Stimulated activated memory B cell treated with anti-CD40 and anti-IgM and Interleukin-4, amounts not matched to agents 10 μg/mL and 1 μg/mL and 100 μg/mL, for 72 hours (primary cell): ENCODE results near the gene SLC4A2.
A peak's percentile ranks its signal among the peaks of the same experiment; 100 is the strongest.

ENCODE experiments used
- ATAC-seq: fragments of 150-1000 bp; cut with Tn5 transposase; 2 replicates; pipeline ENCODE4 v1.10.0; 2021
- H3K27ac Mint-ChIP-seq: one replicate; pipeline ENCODE4 v1.8.0; 2022; ENCODE audit warnings: mild to moderate bottlenecking, mixed read lengths
- H3K27me3 Mint-ChIP-seq: one replicate; pipeline ENCODE4 v1.8.0; 2022; ENCODE audit warnings: mixed read lengths
- H3K36me3 Mint-ChIP-seq: one replicate; pipeline ENCODE4 v1.8.0; 2022; ENCODE audit warnings: mixed read lengths
- H3K4me1 Mint-ChIP-seq: one replicate; pipeline ENCODE4 v1.8.0; 2022; ENCODE audit warnings: mixed read lengths
- H3K4me3 Mint-ChIP-seq: one replicate; pipeline ENCODE4 v1.8.0; 2022; ENCODE audit warnings: mild to moderate bottlenecking, moderate library complexity, mixed read lengths
- H3K9me3 Mint-ChIP-seq: one replicate; pipeline ENCODE4 v1.8.0; 2022; ENCODE audit warnings: mixed read lengths

Gene SLC4A2

DNA sequence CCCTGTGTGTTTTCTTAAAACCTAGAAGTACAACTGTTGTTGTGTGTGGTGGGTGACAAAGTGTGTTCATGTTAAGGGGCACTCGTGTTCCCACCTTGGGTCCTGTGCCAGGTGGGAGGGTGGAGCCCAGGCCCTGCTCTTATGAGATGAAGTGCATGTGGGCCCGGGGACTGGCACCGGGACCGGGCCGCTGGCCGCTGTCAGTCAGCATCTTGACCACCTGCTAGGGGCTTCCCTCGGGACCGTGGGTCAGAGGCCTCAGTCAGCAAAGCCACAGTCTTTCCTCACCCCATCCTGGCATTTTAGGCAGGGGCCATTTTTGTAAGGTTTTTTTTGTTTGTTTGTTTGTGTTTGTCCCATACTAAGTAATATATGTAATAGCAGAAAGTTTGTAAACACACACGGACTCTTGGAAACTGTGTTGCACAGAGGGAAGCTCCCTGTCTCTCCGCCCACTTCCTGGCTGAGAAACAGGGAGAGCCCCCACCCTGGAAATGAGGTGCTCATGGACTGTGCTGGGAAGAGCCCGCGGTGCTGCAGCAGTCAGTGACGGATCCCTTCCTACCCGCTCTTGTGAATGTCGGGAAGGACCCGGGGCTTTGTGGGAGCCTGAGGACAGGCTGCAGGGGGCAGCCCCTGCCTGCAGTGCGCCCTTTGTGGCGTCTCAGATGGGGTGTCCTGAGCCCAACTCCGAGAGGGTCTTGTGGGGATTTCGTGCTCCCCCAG lies 40.3 kb downstream of the SLC4A2 start:
- ATAC-seq = no peak
- no peaks in the 10 kb centered on the region for H3K36me3 Mint-ChIP-seq
- no peaks in the 10 kb centered on the region for H3K9me3 Mint-ChIP-seq
- peaks cover 4% of the 10 kb centered on the region for H3K4me1 Mint-ChIP-seq
- no peak overlapping the region for H3K4me3 Mint-ChIP-seq
- no peak overlapping the region for H3K27ac Mint-ChIP-seq
- no peaks in the 10 kb centered on the region for H3K27me3 Mint-ChIP-seq

DNA sequence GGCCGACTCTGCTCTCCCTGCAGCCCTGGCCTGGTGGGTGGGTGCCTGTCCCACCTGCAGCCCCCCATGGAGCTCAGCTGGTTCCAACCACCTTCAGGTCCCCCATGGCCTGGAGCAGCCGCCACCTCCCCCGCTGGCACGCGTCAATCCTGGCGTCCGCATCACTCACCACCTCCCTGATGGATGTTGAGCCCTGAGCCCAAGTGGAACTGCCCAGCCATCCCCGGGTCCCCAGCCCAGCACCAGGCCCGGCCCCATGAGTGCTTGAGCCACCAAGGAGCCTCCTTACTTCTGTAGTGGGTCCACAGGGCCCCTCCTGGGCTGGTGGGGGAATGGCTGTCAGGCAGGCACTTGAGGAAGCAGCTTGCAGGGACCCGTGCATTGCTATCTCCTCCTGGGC lies 41.5 kb downstream of the SLC4A2 start:
- H3K27me3 Mint-ChIP-seq = no peaks in the 10 kb centered on the region
- no peak overlapping the region for H3K27ac Mint-ChIP-seq
- H3K4me1 Mint-ChIP-seq = no peaks in the 10 kb centered on the region
- ATAC-seq = no peak
- H3K36me3 Mint-ChIP-seq = no peaks in the 10 kb centered on the region
- no peak overlapping the region for H3K4me3 Mint-ChIP-seq
- H3K9me3 Mint-ChIP-seq = no peaks in the 10 kb centered on the region

DNA sequence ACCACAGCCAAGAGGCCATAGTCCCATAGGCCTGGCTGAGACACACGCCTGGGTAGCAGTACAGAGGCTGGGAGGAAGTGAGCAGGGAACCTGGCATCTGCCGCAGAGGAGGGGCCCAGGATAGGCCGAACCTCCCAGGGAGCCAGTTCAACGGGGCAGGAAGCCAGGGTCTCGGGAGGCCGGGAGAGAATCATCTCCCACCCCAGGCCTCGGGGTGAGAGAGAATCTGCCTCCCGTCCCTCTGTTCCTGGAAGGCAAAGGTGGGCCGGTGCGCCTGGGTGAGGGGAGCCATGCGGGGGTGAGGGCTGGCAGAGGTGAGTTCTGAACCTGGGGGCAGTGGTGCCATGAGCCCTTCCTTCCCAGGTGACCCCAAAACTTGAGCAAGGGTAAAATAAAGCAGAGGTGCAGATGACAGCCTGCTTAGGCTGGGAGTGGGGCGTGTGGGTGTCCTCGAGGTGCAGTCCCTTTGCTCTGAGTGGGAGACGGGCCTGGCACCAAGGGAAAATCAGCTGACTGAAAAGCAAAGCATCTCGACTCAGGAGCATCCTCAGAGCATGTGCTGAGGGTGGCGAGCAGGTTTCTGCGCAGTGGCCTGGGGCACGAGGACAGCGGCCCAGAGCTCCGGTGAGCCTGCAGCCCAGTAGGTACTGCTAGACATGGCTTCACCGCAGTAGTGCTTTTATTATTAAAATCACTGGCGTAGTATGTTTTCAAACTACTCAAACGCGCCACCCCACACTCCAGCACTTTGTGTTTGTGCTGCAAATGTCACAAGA lies 42.4 kb downstream of the SLC4A2 start:
- Mint-ChIP-seq H3K27me3 (no peaks in the 10 kb centered on the region), H3K4me1 (no peaks in the 10 kb centered on the region), H3K9me3 (no peaks in the 10 kb centered on the region), H3K36me3 (no peaks in the 10 kb centered on the region), H3K27ac (no peak overlapping the region), H3K4me3 (no peak overlapping the region)
- no peak for ATAC-seq

DNA sequence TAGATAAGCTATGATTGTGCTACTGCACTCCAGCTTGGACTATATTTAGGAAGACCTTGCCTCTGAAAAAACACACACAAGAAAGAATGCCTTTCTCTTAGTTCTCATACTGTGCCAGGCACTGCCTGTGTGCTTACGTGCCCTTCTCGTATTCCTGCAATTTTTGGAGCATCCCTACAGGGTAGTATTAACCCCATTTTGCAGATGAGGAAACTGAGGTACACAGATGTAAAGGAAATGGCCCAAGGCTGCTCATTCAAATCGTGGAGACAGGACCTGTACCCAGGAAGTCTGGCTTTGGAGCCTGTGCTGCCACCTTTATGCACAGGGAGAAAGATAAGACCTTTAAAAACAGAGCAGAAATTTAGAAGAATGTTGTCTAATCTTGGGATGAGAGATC lies 43.6 kb downstream of the SLC4A2 start:
- Mint-ChIP-seq H3K27ac (no peak overlapping the region), H3K4me1 (no peaks in the 10 kb centered on the region), H3K9me3 (no peaks in the 10 kb centered on the region), H3K36me3 (no peaks in the 10 kb centered on the region), H3K27me3 (no peaks in the 10 kb centered on the region), H3K4me3 (no peak overlapping the region)
- ATAC-seq = no peak

DNA sequence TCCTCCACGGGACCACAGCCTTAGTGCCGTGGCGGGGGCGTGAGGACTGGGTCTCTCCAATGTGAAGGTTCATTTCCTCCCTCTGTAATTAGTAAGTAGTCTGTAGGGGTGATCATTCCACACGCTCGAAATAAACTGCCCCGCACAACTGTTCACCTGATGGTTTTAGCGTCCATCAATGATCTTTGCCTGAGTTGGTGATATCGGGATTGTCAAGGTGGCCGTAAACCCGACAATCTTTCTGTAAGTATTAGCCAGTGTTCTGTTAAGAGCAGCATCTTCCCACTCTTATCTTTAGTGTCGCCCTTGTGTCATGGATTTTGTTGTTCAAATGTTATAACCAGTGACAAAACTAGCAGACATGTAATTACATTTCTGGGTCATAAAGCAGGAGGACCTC lies 44.6 kb downstream of the SLC4A2 start:
- Mint-ChIP-seq H3K36me3 (no peaks in the 10 kb centered on the region), H3K9me3 (no peaks in the 10 kb centered on the region), H3K27me3 (no peaks in the 10 kb centered on the region), H3K4me3 (no peak overlapping the region), H3K27ac (no peak overlapping the region), H3K4me1 (no peaks in the 10 kb centered on the region)
- no peak for ATAC-seq

DNA sequence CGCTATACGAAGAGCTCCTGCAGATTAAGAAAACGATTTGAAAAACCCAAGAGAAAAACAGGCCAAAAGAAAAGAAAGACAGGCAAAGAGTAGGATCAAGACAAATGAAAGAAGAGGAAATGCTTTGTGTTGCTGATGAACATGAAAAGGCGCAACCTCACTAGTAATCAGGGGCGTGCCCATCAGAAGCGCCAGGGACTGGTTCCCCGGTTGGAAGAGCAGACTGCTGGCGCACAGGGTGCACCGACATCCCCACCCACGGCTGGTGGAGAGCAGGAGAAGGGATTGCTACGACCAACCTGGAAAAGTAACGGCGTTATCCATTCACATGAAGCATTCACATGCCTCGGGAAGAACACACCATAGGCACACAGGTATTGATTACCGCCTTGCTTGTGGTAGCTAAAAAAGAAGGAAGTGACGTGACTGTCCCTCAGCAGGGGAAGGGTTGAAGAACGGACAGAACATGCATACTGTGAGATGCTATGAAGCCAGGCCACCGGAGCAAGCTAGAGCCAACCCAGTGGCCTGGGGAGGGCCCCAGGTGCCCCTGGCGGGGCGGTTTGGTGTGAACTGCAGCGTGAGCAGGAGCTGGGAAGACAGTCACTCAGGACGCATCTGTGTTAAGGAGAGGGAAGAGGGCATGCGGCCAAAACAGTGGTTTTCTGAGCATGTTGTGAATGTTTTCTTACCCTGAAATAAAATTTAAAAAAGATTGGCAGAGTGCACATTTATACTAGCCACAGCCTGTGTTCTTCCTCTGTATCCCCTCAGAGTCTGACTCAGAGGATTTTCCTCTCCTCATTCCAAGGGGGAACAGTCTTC lies 45.2 kb downstream of the SLC4A2 start:
- Mint-ChIP-seq H3K4me1 (no peaks in the 10 kb centered on the region), H3K9me3 (no peaks in the 10 kb centered on the region), H3K27me3 (no peaks in the 10 kb centered on the region), H3K36me3 (no peaks in the 10 kb centered on the region), H3K4me3 (no peak overlapping the region), H3K27ac (no peak overlapping the region)
- ATAC-seq = no peak

DNA sequence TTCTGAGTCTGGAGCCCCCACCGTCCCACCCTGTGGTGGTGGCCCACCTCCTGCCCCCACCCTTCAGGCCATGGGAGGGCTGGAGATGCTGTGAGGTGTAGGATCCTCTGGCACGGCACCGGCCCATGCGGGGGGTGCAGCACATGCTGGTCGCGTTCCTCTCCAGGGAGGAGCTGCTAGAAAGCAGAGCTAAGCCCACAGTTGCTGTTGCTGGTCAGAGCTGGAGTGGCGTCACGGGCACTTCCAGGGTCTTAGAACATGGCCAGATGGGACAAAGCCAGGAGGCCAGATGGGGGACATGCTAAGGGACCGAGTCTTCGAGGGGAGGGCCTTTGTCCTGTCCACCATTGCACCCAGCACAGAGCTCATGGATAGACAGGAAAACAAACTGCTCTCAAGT lies 48.5 kb downstream of the SLC4A2 start:
- H3K9me3 Mint-ChIP-seq = no peaks in the 10 kb centered on the region
- H3K27me3 Mint-ChIP-seq = peaks cover 8% of the 10 kb centered on the region
- H3K4me1 Mint-ChIP-seq = peaks cover 13% of the 10 kb centered on the region
- no peak for ATAC-seq
- no peak overlapping the region for H3K4me3 Mint-ChIP-seq
- H3K36me3 Mint-ChIP-seq = no peaks in the 10 kb centered on the region
- no peak overlapping the region for H3K27ac Mint-ChIP-seq

DNA sequence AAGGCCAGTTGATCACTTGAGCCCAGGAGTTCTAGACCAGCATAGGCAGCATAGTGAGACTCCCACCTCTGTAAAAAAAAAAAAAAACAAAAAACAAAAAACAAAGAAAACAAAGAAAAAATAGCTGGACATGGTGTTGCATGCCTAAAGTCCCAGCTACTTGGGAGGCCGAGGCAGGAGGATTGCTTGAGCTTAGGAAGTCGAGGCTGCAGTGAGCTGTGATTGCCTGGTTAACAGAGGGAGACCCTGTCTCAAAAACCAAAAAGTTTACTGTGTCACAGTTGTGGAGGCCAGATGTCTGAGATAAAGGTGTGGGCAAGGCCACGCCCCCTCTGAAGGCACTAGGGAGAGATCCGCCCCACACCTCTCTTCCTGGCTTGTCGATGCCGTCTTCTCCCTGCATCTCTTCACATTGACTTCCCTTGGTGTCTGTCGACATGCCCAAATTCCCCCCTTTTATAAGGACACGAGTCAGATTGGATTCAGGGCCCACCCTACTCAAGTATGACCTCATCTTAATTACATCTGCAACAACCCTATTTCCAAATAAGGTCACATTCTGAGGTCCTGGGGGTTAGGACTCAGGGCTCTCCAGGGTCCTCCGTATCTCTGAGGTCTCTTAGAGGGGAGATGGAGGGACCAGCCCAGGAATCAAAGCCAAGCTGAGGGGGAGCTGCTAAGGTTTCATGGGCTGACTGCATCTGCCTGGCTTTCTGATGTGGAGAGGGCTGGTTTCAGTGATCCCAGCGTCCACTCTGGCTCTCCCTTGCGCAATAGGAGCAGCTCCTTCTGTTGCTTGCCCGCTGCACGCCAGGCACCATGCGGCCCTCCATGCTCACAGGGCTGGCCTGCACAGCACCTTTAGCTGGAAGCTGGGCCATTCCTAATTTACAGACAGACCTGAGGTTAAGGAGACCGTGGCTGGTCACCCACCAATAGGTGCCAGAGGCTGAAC lies 50.0 kb downstream of the SLC4A2 start:
- H3K36me3 Mint-ChIP-seq = no peaks in the 10 kb centered on the region
- H3K4me1 Mint-ChIP-seq = peaks cover 13% of the 10 kb centered on the region
- no peak overlapping the region for H3K4me3 Mint-ChIP-seq
- no peak overlapping the region for H3K27ac Mint-ChIP-seq
- no peak for ATAC-seq
- H3K9me3 Mint-ChIP-seq = no peaks in the 10 kb centered on the region
- H3K27me3 Mint-ChIP-seq = peaks cover 15% of the 10 kb centered on the region

DNA sequence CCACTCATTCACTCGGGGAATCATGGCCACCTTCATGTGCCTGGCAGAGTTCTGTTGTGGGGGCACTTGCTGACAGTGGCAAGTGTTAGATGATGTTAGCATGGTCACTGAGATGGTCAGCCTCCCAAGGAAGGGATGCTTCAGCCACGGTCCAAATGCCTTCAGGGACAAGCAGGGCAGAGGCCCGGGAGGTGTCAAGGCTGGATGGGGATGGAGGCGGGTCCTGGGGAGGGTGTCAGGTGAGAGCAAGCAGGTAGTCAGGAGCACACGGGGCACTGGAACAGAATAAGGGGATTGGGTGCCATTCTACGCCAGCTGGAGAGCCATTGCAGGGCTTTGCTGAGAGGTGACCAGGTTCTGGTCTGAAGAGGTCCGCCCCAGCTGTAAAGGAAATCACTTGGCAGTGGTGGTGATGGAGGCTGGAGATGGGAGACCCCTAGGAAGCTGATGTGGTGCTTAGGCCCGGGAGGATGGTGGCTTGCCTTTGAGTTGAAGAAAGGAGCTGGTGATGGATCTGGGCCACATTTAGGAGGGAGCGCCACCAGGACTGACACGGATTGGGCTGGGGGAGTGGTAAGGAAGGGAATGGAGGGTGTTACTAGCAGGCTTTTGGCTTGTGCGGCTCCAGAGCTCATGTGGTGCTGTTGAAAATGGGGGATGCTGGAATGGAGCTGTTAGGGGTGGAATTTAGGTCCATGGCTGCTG lies 51.0 kb downstream of the SLC4A2 start:
- no peak overlapping the region for H3K4me3 Mint-ChIP-seq
- no peak overlapping the region for H3K27ac Mint-ChIP-seq
- H3K27me3 Mint-ChIP-seq = peaks cover 15% of the 10 kb centered on the region
- no peaks in the 10 kb centered on the region for H3K36me3 Mint-ChIP-seq
- peaks cover 13% of the 10 kb centered on the region for H3K4me1 Mint-ChIP-seq
- H3K9me3 Mint-ChIP-seq = no peaks in the 10 kb centered on the region
- ATAC-seq = no peak

DNA sequence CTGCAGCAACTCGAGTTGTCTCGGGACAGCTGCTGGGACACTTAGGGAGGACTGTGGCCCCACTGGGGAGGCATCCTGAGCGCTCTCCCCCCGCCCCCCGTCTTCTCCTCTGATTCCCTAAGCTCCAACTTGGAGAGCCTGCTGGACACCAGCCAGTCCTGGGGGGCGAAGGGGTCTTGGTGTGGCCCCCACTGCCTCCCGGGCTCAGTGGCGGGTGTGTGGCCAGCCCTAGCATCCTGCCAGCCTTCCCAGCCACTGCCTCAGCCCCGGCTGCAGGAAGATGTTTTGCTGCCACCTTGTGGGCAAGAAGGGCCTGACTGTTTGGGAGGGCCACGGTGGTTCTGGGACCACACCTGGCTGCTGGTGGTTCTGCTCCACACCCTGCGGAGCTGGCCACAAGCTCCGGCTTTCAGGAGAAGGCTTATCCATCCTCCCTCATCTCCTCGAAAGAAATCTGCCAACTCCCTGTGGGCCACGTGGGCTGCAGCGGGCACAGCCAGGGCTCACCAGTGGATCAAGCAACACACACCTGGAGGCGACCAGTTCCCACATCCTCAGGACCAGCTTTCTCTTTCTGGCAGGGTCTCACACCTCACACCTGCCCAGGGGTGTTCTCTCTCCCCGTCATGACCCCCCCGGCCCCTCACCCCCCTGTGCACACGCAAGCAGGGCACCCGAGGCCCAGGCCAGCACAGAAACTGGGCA lies 51.7 kb downstream of the SLC4A2 start:
- Mint-ChIP-seq H3K27me3 (peaks cover 15% of the 10 kb centered on the region), H3K27ac (no peak overlapping the region), H3K36me3 (no peaks in the 10 kb centered on the region), H3K4me3 (no peak overlapping the region), H3K4me1 (peaks cover 13% of the 10 kb centered on the region), H3K9me3 (no peaks in the 10 kb centered on the region)
- ATAC-seq = peak; percentile 83

DNA sequence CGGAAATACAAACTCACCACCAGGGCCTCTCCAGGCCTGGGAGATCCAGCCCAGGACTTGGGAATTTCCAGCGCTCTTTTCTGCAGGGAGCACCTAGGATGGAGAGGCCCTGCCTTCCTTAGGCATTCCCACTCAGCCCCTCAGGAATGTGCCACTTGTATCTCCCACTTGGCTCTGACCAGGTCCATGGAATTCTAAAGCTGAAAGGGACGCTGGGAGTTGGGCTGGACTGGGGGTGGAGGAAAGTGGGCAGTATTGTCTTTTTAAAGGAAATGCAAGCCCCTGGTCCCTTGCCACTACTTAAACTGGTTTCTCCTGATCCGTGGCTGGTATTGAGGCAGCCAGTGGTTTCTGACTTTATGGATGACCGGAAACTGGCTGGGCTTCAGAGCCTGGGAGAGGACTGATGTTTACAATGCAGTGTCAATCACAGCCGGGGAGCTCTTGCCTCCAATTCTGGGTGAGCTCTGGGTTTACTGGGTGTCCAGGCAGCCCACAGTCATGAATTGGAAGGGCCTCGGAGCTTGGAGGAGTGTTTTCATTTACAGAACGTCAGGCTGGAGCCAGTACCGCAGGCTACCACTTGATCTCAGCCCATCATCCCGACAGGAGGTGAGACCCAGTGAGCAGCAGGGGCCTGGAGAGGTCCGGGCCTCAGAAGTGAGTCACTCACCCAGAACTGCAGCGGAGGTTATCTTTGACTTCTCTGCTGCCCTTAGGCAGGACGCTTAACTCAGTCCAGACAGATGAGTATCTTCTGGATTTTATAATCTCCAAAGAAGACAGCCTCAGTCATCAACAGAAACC lies 54.2 kb downstream of the SLC4A2 start:
- H3K4me3 Mint-ChIP-seq = no peak overlapping the region

DNA sequence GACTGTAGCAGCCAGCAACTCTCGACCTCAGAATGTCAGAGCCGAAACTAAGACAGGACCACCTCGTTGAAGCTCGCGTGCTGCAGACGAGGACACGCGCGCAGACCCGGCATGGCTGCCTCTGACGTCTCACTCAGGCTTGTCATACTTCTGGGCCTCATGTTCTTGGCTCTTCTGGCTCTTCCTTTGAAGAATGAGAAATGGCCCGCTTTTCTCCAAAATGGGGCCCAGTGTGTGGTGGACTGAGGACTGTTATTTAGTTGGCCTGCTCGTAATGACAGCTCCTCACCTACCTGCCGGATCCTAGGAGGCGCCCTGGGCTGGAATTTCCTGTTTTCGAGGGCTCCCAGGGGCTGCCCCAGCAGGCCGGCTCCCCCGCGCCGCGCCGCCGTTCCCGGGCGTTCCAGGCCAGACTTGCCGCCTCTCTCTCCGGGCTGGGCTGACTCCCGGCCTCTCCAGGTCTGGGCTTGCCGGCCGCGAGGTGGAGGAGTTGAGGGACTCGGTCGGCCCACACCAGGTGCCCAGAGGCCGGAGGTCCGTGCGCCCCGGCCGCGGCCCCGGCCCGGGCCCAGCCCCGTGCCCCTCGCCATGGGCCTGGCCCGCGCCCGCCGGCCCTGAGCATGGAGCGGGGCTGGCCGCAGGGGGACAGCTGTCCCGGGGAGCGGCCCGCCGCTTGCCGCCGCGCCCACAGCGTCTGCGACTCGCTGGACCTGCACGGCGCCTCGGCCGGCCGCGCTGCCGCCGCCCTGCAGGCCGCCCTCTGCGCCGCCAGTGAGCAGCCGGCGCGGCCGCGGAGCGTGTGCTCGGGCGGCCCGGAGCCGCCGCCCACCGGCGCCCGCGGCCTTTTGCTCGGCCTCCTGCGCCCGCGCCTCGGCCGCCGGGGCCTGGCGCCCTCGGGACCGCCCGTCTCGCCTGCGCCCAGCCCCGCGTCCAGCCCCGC lies 55.0 kb downstream of the SLC4A2 start:
- Mint-ChIP-seq H3K9me3 (no peaks in the 10 kb centered on the region), H3K4me3 (no peak overlapping the region), H3K4me1 (peaks cover 13% of the 10 kb centered on the region), H3K27ac (no peak overlapping the region), H3K27me3 (peaks cover 15% of the 10 kb centered on the region), H3K36me3 (peaks cover 11% of the 10 kb centered on the region)
- ATAC-seq = no peak

More for the DNA sequence above, 54.2 kb downstream of the SLC4A2 start:
- Mint-ChIP-seq H3K9me3 (no peaks in the 10 kb centered on the region), H3K36me3 (peaks cover 2% of the 10 kb centered on the region), H3K27ac (no peak overlapping the region), H3K4me1 (peaks cover 13% of the 10 kb centered on the region), H3K27me3 (peaks cover 15% of the 10 kb centered on the region)
- no peak for ATAC-seq
